ENCODE results near the gene AIFM2.

DNA sequence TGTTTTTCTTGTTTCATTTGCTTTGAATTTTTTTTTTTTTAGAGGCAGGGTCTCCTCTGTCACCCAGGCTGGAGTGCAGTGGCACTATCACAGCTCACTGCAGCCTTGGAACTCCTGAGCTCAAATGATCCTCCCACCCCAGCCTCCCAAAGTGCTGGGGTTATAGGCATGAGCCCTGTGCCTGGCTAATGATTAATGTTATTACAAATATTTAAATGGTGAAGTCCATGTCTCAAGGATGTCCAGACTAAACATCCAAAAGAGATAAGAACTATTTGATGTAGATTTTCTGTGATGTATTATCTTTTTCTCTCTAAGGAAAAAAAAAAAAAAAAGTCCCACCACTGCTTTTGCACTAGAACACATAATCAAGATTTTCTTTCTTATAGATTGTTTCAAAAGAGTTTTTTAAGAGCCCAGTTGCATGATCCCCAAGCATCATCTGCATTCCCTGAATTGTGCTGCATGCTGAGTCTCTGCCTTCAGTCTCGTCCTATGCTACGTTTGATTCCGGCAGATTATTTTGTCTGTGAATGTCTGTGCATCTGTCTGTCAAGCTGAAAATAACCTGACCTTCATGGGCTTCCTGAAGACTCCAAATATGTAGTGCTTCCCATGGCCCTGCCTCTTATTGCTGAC lies 46.5 kb downstream of the AIFM2 start:
- no peak for TF ChIP-seq POLR2A (IDR thresholded peaks at IDR 0.05)
- TF ChIP-seq, protein P1, sequence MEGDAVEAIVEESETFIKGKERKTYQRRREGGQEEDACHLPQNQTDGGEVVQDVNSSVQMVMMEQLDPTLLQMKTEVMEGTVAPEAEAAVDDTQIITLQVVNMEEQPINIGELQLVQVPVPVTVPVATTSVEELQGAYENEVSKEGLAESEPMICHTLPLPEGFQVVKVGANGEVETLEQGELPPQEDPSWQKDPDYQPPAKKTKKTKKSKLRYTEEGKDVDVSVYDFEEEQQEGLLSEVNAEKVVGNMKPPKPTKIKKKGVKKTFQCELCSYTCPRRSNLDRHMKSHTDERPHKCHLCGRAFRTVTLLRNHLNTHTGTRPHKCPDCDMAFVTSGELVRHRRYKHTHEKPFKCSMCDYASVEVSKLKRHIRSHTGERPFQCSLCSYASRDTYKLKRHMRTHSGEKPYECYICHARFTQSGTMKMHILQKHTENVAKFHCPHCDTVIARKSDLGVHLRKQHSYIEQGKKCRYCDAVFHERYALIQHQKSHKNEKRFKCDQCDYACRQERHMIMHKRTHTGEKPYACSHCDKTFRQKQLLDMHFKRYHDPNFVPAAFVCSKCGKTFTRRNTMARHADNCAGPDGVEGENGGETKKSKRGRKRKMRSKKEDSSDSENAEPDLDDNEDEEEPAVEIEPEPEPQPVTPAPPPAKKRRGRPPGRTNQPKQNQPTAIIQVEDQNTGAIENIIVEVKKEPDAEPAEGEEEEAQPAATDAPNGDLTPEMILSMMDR (IDR thresholded peaks at IDR 0.05), result no peak

Measured in lower leg skin (tissue), 3 donors.